ENCODE data around the gene PTGS1.
"Not testable (repeated sequence)": the region's sequence is repeated elsewhere in the genome, so short reads cannot be mapped to it uniquely, and the experiment has no call there.

The PTGS1 gene

GRCh38 chr9:122370869-122371755, at the start of gene PTGS1:
Gene PTGS1 (plus strand): TSS chr9:122371024. CDS start chr9:122371085, 61 bp downstream.
- no peak for DNase-seq (ENCODE audit: low read depth in 3 of 3, low spot score in 1 of 3)

- no peak for DNase-seq (ENCODE audit: low read depth in 3 of 3, low spot score in 1 of 3)
These were observed 48.3 kb upstream of the PTGS1 start for GRCh38 chr9:122322553-122322952.

DNA sequence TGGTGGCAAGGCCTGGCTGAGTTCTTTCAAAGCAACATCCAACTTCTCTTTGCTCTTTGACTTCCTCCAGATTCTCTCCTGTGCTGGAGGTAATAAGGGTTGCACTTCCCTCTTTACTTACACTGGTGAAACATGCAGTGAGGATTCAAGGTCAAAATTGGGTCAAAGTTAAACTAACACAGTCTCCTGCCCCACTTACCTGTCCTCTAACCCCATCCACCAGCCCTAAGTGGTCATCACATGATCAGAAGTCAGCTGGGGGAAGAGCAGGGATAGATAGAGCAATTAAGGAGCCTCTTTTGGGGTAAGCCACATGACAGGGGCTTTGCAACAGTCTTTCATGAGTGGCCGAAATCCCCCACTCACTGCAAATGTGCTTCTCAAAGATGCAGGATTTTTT, 46.2 kb upstream of the PTGS1 start:
- DNase-seq (ENCODE audit: low read depth in 3 of 3, low spot score in 1 of 3), result not testable (repeated sequence)

GRCh38 chr9:122325124-122325523, 45.7 kb upstream of the PTGS1 start:
- no peak for DNase-seq (ENCODE audit: low read depth in 3 of 3, low spot score in 1 of 3)

GRCh38 chr9:122327175-122327574, 43.6 kb upstream of the PTGS1 start:
- DNase-seq (ENCODE audit: low read depth in 3 of 3, low spot score in 1 of 3), result no peak

GRCh38 chr9:122329597-122329996, 41.2 kb upstream of the PTGS1 start:
- DNase-seq (ENCODE audit: low read depth in 3 of 3, low spot score in 1 of 3), result no peak

DNA sequence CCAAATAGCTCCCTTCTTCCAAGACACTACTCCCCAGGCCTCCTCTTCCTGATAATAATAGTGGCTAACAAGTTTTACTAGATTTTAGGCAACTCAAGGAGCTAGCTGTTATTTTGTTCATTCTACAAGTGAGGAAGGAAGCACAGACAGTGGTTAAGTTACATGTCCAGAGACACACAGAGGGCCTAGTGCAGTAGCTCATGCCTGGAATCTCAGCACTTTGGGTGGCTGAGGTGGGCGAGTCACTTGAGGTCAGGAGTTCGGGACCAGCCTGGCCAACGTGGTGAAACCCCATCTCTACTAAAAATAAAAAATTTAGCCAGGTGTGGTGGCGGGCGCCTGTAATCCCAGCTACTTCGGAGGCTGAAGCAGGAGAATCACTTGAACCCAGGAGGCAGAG, 40.4 kb upstream of the PTGS1 start:
- not testable (repeated sequence) for DNase-seq (ENCODE audit: low read depth in 3 of 3, low spot score in 1 of 3)

GRCh38 chr9:122331523-122331927, 39.3 kb upstream of the PTGS1 start:
- no peak for DNase-seq (ENCODE audit: low read depth in 3 of 3, low spot score in 1 of 3)

DNA sequence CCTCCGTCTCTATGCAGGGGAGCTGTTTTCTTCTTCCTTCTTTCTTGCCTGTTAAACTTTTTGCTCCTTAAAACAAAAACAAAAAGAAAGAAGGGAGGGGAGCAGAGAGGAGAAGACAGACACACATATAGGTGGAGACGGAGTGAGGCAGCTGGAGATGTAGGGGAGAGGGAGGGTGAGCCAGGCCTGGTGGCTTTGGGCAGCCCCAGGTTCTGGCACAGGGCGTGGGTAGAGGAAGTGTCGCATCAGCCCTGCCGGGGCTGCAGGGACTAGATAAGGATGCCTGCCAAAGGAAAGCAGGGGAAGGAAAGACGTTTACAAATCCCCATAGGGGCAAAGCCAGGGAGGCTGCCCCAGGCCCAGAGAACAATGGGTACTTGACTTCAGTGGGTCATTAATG, 38.7 kb upstream of the PTGS1 start:
- no peak for DNase-seq (ENCODE audit: low read depth in 3 of 3, low spot score in 1 of 3)

- no peak for DNase-seq (ENCODE audit: low read depth in 3 of 3, low spot score in 1 of 3)
These were observed 38.2 kb upstream of the PTGS1 start for GRCh38 chr9:122332644-122333043.

- DNase-seq (ENCODE audit: low read depth in 3 of 3, low spot score in 1 of 3), result no peak
These were observed 37.5 kb upstream of the PTGS1 start for GRCh38 chr9:122333169-122333808.

GRCh38 chr9:122334916-122335315, 35.9 kb upstream of the PTGS1 start:
- no peak for DNase-seq (ENCODE audit: low read depth in 3 of 3, low spot score in 1 of 3)

DNA sequence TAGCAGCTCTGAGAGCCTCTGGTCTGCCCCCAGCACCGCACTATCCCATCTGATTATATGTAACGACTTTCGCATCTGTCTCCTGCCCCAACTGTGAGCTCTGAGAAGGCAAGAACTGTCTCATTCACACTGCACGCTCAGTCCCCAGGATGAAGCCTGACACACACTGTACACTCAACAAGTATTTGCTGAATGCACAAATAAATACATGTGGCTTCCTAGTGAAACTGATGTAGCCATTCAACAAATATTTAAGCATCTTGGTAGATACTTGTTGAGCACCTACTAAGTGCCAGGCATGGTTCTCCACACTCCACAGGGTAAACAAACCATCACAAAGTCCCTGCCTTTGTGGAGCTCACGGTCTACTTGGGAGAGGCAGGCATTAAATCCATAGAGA, 34.6 kb upstream of the PTGS1 start:
- DNase-seq (ENCODE audit: low read depth in 3 of 3, low spot score in 1 of 3), result no peak

GRCh38 chr9:122336866-122337555, 33.8 kb upstream of the PTGS1 start:
- DNase-seq (ENCODE audit: low read depth in 3 of 3, low spot score in 1 of 3), result no peak

- DNase-seq (ENCODE audit: low read depth in 3 of 3, low spot score in 1 of 3), result no peak
These were observed 33.3 kb upstream of the PTGS1 start for GRCh38 chr9:122337556-122337929.

DNA sequence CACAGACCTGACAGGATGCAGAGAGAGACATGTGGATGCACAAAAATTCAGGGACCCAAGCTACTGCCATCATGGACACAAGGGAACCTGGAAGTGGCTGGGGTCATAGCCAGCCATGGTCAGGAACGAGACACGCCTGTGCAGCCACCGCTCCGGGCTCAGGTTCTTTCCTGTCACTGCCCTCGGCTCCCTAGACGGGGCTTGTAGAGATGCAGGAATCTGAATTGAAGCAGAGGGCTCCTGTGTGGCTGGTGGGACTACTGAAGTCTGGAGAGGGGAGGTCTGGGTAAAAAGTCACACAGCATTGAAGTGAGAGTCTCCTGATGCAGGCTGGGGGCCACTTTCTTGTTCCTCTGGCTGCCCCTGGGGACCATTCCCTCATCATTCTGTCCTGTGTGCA, 32.3 kb upstream of the PTGS1 start:
- DNase-seq (ENCODE audit: low read depth in 3 of 3, low spot score in 1 of 3), result no peak

DNA sequence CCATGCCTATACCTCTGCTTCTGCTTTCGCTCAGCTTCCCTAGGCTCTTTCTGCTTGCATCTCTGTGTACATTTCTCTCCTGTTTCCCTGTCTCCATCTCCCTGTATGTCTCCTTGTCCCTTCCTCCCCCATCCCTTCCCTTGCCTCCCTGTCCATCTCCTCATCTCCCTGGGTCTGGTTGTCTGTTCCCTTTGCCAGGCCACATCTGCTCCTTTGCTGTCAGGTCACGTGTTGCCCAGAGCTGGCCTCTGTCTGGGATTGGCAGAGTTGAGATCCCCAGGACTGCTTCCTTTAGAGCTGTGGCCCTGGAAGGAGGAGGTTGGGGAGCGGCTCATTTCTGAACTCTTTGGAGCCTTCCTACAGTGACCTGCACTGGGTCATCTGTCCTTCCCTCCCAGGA, 31.8 kb upstream of the PTGS1 start:
- DNase-seq (ENCODE audit: low read depth in 3 of 3, low spot score in 1 of 3), result no peak

- DNase-seq (ENCODE audit: low read depth in 3 of 3, low spot score in 1 of 3), result no peak
These were observed 31.2 kb upstream of the PTGS1 start for GRCh38 chr9:122339579-122339978.

DNA sequence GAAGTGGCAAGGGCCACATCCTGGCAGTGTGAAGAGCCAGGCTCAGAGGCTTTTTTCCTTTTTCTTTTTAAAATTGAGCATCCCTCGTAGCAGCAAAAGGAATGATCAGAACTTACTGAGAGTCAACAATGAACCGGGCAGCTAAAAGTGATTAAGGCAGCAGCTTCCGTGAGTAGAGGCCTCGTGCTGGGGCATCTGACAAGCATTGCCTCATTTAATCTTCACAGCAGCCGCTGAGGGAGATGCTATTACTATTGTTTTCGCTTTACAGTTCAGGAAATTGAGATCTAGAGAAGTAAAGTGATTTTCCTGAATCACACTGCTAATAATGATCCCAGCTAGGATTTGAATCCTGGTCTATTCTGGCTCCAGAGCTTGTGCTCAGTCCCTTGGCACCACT, 30.7 kb upstream of the PTGS1 start:
- DNase-seq (ENCODE audit: low read depth in 3 of 3, low spot score in 1 of 3), result no peak

- DNase-seq (ENCODE audit: low read depth in 3 of 3, low spot score in 1 of 3), result no peak
These were observed 28.3 kb upstream of the PTGS1 start for GRCh38 chr9:122342323-122343050.
